Panc1 (cell line): Measurements from ENCODE around the gene BIVM.

ENCODE experiments used
- POLR2AphosphoS5 ChIP-seq: IDR thresholded peaks from 2 replicates; pipeline ENCODE4 v1.6.1; 2012; ENCODE audit warnings: mild to moderate bottlenecking, low read depth, low read length, moderate library complexity
- TCF7L2 ChIP-seq: IDR thresholded peaks from 2 replicates; pipeline ENCODE4 v1.6.1; 2011; ENCODE audit warnings: mild to moderate bottlenecking, low read depth, low read length, inconsistent platforms
- TF ChIP-seq, protein P1 (sequence below): fragments of 450-650 bp; IDR thresholded peaks from 2 replicates; pipeline ENCODE4 v1.5.1; 2017; ENCODE audit warnings: mild to moderate bottlenecking
- TF ChIP-seq, protein P2 (sequence below), 2 experiments: IDR thresholded peaks; 2 replicates each; pipeline ENCODE4 v1.6.1; 2011 to 2012; ENCODE audit warnings: low read depth in 2 of 2, control low read depth in 1 of 2, low read length in 1 of 2, mild to moderate bottlenecking in 1 of 2, moderate library complexity in 1 of 2; ENCODE audit not compliant: insufficient read depth in 1 of 2

DNA sequence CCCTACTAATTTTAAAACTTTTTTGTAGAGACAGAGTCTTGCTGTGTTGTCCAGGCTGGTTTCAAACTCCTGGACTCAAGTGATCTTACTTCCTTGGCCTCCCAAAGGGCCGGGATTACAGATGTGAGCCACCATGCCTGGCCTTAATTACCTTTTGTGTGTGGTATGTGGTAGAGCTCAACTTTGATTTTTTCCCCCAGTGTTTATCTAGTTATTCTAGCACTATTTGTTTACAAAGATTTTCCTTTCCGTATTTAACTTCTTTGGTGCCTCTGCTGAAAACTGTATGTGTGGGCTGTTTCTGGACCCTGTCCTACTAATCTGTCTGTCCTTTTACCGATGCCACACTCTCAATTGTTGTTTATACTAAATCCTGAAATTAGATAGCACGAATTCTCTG is 37.6 kb downstream of the BIVM start:
- TF ChIP-seq, protein P1, sequence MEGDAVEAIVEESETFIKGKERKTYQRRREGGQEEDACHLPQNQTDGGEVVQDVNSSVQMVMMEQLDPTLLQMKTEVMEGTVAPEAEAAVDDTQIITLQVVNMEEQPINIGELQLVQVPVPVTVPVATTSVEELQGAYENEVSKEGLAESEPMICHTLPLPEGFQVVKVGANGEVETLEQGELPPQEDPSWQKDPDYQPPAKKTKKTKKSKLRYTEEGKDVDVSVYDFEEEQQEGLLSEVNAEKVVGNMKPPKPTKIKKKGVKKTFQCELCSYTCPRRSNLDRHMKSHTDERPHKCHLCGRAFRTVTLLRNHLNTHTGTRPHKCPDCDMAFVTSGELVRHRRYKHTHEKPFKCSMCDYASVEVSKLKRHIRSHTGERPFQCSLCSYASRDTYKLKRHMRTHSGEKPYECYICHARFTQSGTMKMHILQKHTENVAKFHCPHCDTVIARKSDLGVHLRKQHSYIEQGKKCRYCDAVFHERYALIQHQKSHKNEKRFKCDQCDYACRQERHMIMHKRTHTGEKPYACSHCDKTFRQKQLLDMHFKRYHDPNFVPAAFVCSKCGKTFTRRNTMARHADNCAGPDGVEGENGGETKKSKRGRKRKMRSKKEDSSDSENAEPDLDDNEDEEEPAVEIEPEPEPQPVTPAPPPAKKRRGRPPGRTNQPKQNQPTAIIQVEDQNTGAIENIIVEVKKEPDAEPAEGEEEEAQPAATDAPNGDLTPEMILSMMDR, result no peak
- TF ChIP-seq POLR2AphosphoS5 (no peak), TCF7L2 (no peak)
- TF ChIP-seq, protein P2, sequence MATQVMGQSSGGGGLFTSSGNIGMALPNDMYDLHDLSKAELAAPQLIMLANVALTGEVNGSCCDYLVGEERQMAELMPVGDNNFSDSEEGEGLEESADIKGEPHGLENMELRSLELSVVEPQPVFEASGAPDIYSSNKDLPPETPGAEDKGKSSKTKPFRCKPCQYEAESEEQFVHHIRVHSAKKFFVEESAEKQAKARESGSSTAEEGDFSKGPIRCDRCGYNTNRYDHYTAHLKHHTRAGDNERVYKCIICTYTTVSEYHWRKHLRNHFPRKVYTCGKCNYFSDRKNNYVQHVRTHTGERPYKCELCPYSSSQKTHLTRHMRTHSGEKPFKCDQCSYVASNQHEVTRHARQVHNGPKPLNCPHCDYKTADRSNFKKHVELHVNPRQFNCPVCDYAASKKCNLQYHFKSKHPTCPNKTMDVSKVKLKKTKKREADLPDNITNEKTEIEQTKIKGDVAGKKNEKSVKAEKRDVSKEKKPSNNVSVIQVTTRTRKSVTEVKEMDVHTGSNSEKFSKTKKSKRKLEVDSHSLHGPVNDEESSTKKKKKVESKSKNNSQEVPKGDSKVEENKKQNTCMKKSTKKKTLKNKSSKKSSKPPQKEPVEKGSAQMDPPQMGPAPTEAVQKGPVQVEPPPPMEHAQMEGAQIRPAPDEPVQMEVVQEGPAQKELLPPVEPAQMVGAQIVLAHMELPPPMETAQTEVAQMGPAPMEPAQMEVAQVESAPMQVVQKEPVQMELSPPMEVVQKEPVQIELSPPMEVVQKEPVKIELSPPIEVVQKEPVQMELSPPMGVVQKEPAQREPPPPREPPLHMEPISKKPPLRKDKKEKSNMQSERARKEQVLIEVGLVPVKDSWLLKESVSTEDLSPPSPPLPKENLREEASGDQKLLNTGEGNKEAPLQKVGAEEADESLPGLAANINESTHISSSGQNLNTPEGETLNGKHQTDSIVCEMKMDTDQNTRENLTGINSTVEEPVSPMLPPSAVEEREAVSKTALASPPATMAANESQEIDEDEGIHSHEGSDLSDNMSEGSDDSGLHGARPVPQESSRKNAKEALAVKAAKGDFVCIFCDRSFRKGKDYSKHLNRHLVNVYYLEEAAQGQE (IDR thresholded peaks at IDR 0.05; ENCODE audit: insufficient read depth in 1 of 2, low read depth in 2 of 2, low read length in 1 of 2), result no peak
